ENCODE measurements around the gene ELMO1. TPM values are rescaled to one million over a fixed set of nuclear protein-coding genes. Genes with fewer than 3 reads are reported as not detected.

ELMO1 gene
- total and polyA plus RNA-seq, 10 of the 15 experiments (the other 5 are each of a cell fraction or from before 2014, with no cell fraction given), result 22.6 to 85.9 (median 56.6) TPM

GRCh38 chr7:37007268-37007667, 441.4 kb downstream of the ELMO1 start:
- Histone ChIP-seq H3K27me3 (replicated peaks in 1 of 2; ENCODE audit: control insufficient read depth in 2 of 2, insufficient read depth in 2 of 2, low read length in 1 of 2) (no peaks in the 10 kb centered on the region), H3K9ac (ENCODE audit: control insufficient read depth, insufficient read depth, low read length) (no peak overlapping the region), H3K27ac (ENCODE audit: control insufficient read depth, insufficient read depth) (no peak overlapping the region), H4K20me1 (ENCODE audit: control insufficient read depth, insufficient read depth) (no peaks in the 10 kb centered on the region), H3K9me3 (replicated peaks; ENCODE audit: control insufficient read depth, insufficient read depth, low read length) (no peaks in the 10 kb centered on the region; the same call in 2 of the 3 replicates), H3K4me2 (ENCODE audit: control insufficient read depth, insufficient read depth) (no peak overlapping the region), H3K4me1 (ENCODE audit: control insufficient read depth, insufficient read depth, low read length) (no peaks in the 10 kb centered on the region), H3K4me3 (no peak overlapping the region), H3K36me3 (ENCODE audit: control insufficient read depth in 2 of 2, insufficient read depth in 2 of 2, low read length in 1 of 2) (peaks cover 0 to 6% of the 10 kb centered on the region in 2 experiments; a peak in 1 of 4 replicates), H3K79me2 (ENCODE audit: control insufficient read depth, insufficient read depth, low read length) (no peaks in the 10 kb centered on the region), H2AFZ (ENCODE audit: control insufficient read depth, low read depth, low read length) (no peak overlapping the region)
- FAIRE-seq (no peak), DNase-seq (ENCODE audit: low read depth, low spot score) (no peak), ATAC-seq (no peak)
- ChIA-PET RAD21 (ENCODE audit: unreplicated experiment) (interaction anchor here (0.9 to 1.3 kb wide), 3 partner anchors 9 to 175 kb away, joined by 3 to 6 read pairs (median 3); no protein-coding TSS in a partner anchor), POLR2A (interaction anchor here (0.6 to 1.2 kb wide), 2 partner anchors 9 to 42 kb away, joined by 3 read pairs; no protein-coding TSS in a partner anchor), SMC1A (ENCODE audit: uncharacterized antibody, unreplicated experiment) (interaction anchor here (1.2 to 2.0 kb wide), 4 partner anchors 9 to 175 kb away, joined by 4 to 10 read pairs (median 6); no protein-coding TSS in a partner anchor), CTCF (interaction anchor here (0.5 to 6.6 kb wide), 8 partner anchors 10 to 253 kb away, joined by 3 to 23 read pairs (median 4); no protein-coding TSS in a partner anchor)
- no TSS peak for BruUV-seq (replicated peaks)
- in situ Hi-C loops (cut with MboI), result no loop called here
- WGBS (ENCODE audit: insufficient coverage, insufficient replicate concordance, low lambda C conversion rate, missing lambda C conversion rate), result 85% methylated on average over 4 of the region's 4 CpGs
- intact Hi-C loops (cut with micrococcal nuclease; ENCODE audit: unreplicated experiment), result no loop called here
- no peak for TF ChIP-seq SUPT20H (IDR thresholded peaks at IDR 0.05; ENCODE audit: borderline replicate concordance, control insufficient read depth, low read depth, low read length)
- no peak for TF ChIP-seq HDGF (IDR thresholded peaks at IDR 0.05)
- TF ChIP-seq BCLAF1 (IDR thresholded peaks at IDR 0.05), result no peak
- TF ChIP-seq RB1 (IDR thresholded peaks at IDR 0.05; ENCODE audit: borderline replicate concordance), result no peak
- TF ChIP-seq SKIL (IDR thresholded peaks at IDR 0.05; ENCODE audit: low read depth, poor library complexity, severe bottlenecking), result no peak
- no peak for TF ChIP-seq PAX8 (IDR thresholded peaks at IDR 0.05)
- TF ChIP-seq MYB (IDR thresholded peaks at IDR 0.05; ENCODE audit: borderline replicate concordance, low read depth, low read length), result no peak
- no peak for TF ChIP-seq BCL3 (IDR thresholded peaks at IDR 0.05; ENCODE audit: borderline replicate concordance, insufficient read depth, low read depth, low read length, poor library complexity, severe bottlenecking)
- no peak for TF ChIP-seq REST (IDR thresholded peaks at IDR 0.05; ENCODE audit: low read depth, low read length)
- TF ChIP-seq JUNB (IDR thresholded peaks at IDR 0.05), result no peak
- no peak for TF ChIP-seq MEF2B (IDR thresholded peaks at IDR 0.05; ENCODE audit: partially characterized antibody, poor library complexity, severe bottlenecking)
- no peak for TF ChIP-seq CREB1 (IDR thresholded peaks at IDR 0.05; ENCODE audit: low read depth)
- no peak for TF ChIP-seq MTA3 (IDR thresholded peaks at IDR 0.05; ENCODE audit: borderline replicate concordance, low read length)
- TF ChIP-seq SMAD5 (IDR thresholded peaks at IDR 0.05; ENCODE audit: low read depth), result no peak

Measured in GM12878 (cell line).